HG03457 (cell line): ENCODE results near the gene NDFIP1.
A peak's percentile ranks its signal among the peaks of the same experiment; 100 is the strongest.

ENCODE experiments used
- ATAC-seq: cut with Tn5 transposase; IDR thresholded peaks from one replicate; pipeline ENCODE4 v1.9.1; 2021; ENCODE audit warnings: moderate number of reproducible peaks; ENCODE audit not compliant: unreplicated experiment

The NDFIP1 gene

GRCh38 chr5:142117579-142118151 is 9.1 kb downstream of the NDFIP1 start:
- no peak for ATAC-seq

- ATAC-seq = no peak
Observed at GRCh38 chr5:142118155-142118686, 9.6 kb downstream of the NDFIP1 start.

GRCh38 chr5:142119051-142119625 is 10.6 kb downstream of the NDFIP1 start:
- ATAC-seq = no peak

- ATAC-seq = no peak
Observed at GRCh38 chr5:142120247-142120935, 11.8 kb downstream of the NDFIP1 start.

GRCh38 chr5:142122121-142122520 is 13.5 kb downstream of the NDFIP1 start:
- ATAC-seq = no peak

- no peak for ATAC-seq
Observed at GRCh38 chr5:142125378-142125777, 16.8 kb downstream of the NDFIP1 start.

- no peak for ATAC-seq
Observed at GRCh38 chr5:142125963-142126362, 17.4 kb downstream of the NDFIP1 start.

- no peak for ATAC-seq
Observed at GRCh38 chr5:142128675-142129208, 20.2 kb downstream of the NDFIP1 start.

GRCh38 chr5:142129446-142130066 is 21.0 kb downstream of the NDFIP1 start:
- ATAC-seq = no peak

- no peak for ATAC-seq
Observed at GRCh38 chr5:142131394-142131793, 22.8 kb downstream of the NDFIP1 start.

GRCh38 chr5:142132916-142133315 is 24.3 kb downstream of the NDFIP1 start:
- ATAC-seq = no peak

GRCh38 chr5:142133330-142134206 is 25.0 kb downstream of the NDFIP1 start:
- ATAC-seq = no peak

GRCh38 chr5:142134331-142135010 is 25.9 kb downstream of the NDFIP1 start:
- ATAC-seq = no peak

GRCh38 chr5:142141463-142141862 is 32.9 kb downstream of the NDFIP1 start:
- no peak for ATAC-seq

GRCh38 chr5:142143878-142144277 is 35.3 kb downstream of the NDFIP1 start:
- ATAC-seq = no peak

GRCh38 chr5:142145106-142145900 is 36.7 kb downstream of the NDFIP1 start:
- peak; percentile 92 for ATAC-seq

- ATAC-seq = no peak
Observed at GRCh38 chr5:142149363-142149762, 40.8 kb downstream of the NDFIP1 start.

GRCh38 chr5:142150431-142150830 is 41.9 kb downstream of the NDFIP1 start:
- ATAC-seq = no peak
